Epidermal melanocyte (primary cell): Measurements from ENCODE around the gene CFHR5.
"Not testable (repeated sequence)": the region's sequence is repeated elsewhere in the genome, so short reads cannot be mapped to it uniquely, and the experiment has no call there.

Source experiments
- DNase-seq: peaks from one replicate; pipeline ENCODE4 v3.0.0; 2011; ENCODE audit warnings: low spot score; ENCODE audit not compliant: insufficient read length

CFHR5 gene

DNA sequence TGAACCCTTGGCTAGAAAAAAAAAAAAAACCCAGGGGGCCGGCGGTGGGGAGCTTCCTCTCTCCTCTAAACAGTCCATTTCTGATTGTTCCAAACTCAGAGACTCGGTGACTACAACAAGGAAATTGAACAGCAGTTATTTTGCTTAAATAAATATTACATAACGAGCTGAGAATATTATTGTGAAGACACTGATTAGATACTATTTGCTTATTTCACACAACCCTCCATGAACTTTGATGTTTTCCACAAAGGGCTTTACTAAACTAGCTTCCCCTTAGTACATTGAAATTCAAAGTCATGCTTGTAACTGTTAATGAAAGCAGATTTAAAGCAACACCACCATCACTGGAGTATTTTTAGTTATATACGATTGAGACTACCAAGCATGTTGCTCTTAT, at the start of gene CFHR5:
Gene CFHR5, plus strand, starts transcription at position 279 of the 400 bp plus-strand sequence. Its CDS starts 109 bp downstream, at position 388.
- no peak for DNase-seq

- not testable (repeated sequence) for DNase-seq
Measured at GRCh38 chr1:196932853-196933252, 44.5 kb upstream of the CFHR5 start.

DNA sequence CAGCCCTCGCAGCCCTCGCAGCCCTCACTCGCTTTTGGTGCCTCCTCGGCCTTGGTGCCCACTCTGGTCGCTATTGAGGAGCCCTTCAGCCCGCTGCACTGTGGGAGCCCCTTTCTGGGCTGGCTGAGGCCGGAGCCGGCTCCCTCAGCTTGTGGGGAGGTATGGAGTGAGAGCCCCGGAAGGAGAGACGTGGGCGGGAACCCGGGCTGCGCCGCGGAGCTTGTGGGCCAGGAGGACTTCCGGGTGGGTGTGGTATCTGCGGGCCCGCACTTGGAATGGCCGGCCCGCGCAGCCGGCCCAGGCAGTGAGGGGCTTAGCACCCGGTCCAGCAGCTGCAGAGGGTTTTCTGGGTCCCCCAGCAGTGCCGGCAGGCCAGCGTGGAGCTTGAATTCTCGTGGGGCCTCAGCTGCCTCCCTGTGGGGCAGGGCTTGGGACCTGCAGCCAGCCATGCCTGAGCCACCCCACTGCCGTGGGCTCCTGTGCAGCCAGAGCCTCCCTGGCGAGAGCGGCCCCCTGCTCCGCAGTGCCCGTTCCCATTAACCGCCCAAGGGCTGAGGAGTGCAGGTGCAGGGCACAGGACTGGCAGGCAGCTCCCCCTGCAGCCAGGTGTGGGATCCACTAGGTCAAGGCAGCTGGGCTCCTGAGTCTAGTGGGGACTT, 43.7 kb upstream of the CFHR5 start:
- no peak for DNase-seq

DNA sequence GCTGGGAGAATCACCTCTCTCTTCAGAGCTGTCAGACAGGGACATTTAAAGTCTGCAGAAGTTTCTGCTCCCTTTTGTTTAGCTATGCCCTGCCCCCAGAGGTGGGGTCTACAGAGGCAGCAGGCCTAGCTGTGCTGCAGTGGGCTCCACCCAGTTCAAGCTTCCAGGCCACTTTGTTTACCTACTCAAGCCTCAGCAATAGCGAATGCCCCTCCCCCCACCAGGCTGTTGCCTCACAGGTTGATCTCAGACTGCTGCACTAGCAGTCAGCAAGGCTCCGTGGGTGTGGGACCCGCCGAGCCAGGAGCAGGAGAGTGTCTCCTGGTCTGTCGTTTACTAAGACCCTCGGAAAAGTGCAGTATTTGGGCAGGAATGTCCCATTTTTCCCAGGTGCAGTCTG, 35.9 kb upstream of the CFHR5 start:
- not testable (repeated sequence) for DNase-seq

DNA sequence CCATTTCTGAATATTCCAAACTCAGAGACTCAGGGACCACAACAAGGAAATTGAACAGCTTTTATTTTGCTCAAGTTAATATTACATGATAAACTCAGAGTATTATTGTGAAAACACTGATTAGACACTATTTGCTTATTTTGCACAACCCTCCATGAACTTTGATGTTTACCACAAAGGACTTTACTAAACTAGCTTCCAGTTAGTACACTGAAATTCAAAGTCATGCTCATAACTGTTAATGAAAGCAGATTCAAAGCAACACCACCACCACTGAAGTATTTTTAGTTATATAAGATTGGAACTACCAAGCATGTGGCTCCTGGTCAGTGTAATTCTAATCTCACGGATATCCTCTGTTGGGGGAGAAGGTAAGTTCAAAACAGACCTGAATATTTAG, 33.8 kb upstream of the CFHR5 start, which contains the start of gene CFHR2:
Gene CFHR2, plus strand, starts transcription at position 171 of the 400 bp plus-strand sequence. Its CDS starts 143 bp downstream, at position 314.
- not testable (repeated sequence) for DNase-seq

DNA sequence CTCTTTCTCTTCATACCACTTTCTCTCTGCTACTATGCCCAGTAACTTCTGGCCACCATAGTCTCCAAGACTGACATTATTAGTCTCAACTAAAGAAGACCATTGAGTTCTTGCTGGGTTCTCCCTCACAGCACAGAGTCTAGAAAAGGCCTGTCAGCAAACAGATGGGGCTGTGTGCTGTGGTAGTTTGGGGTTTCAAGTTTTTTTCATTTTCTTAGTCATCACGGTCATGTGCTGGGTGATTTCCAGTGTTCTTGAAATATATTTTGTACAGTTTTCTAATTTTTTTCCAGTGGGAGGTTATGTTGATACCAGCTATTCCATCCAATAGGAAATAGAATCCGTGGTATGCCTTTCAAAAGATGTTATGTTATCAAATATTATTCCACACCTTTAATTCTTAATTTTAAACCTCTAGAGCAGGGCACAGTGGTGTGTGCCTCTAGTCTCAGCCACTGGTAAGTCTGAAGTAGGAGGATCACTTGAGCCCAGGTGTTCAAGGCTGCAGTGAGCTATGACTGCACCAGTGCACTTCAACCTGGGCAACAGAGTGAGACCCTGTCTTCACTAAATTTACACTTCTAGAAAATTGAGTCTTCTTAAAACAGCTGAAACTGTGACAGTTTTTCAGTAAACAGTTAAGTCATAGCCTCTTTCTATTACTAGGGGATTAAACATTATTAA, 25.5 kb upstream of the CFHR5 start:
- DNase-seq, result no peak

DNA sequence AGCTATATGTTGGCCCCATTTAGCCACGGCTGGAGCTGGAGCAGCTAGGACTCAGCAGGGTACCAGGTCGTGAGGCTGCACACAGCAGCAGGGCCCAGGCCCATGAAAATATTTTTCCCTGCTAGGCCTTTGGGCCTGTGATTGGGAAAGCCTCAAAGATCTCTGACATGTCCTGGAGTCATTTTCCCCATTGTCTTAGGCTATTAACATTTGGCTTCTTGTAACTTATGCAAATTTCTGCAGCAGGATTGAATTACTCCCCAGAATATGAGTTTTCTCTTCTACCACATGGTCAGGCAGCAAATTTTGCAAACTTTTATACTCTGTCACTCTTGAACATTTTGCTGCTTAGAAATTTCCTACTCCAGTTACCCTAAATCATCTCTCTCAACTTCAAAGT, 22.6 kb upstream of the CFHR5 start:
- DNase-seq, result no peak

- DNase-seq, result no peak
Measured at GRCh38 chr1:196955926-196956325, 21.4 kb upstream of the CFHR5 start.

DNA sequence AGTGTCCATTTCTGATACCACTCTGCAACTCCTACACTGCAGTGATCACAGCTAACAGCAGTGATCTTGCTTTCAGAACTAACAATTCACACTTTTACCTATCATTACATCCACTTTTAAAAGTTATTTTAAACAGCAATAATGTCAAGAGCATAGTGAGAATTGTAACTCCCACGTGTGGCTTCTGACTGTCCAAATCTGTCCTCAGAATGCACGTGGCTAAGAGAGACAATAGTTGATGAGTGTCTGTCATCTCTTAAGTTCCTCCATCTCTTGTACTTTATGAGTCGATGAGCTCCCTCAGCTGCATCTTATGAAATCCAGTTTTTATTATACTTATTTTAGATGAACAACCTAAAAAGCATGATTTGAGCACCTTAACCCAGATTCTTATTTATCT, 16.5 kb upstream of the CFHR5 start:
- no peak for DNase-seq

DNA sequence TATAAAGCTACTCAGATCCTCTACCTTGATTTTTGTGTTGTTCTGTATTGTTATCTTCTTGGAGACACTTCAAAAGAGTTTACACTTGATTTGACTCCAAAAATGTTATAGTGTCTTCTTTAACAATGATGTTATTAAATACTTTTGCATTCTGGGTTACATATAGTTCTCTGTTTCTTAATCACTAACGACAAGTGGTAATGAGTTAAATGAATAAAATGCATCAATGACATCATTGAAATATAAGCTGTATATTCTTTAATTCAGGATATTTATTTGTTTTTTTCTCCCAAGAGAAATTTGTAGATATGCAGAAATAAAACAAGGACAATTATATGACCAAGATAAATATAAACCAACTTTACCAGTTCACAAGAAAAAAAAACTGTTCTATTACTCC, 7.2 kb upstream of the CFHR5 start:
- DNase-seq, result no peak

DNA sequence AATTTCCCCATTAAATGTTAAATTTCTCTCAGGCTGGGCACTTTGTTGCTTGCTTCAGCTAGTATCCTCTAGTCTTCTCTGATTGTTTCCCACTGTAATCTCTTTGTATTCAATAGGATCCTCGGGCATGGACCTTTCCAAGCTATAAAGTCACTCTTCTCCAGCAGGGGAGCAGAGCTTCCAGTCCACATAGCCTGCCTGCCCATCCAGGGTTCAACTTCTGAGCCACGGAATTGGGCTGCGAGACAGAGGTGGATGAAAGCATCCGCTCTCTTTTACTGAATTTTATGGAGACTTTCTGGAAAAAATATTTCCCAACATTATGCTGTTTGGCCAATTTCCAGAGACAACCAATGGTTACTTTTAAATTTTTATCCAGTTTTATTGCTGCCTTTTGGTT, 1.1 kb upstream of the CFHR5 start:
- no peak for DNase-seq

DNA sequence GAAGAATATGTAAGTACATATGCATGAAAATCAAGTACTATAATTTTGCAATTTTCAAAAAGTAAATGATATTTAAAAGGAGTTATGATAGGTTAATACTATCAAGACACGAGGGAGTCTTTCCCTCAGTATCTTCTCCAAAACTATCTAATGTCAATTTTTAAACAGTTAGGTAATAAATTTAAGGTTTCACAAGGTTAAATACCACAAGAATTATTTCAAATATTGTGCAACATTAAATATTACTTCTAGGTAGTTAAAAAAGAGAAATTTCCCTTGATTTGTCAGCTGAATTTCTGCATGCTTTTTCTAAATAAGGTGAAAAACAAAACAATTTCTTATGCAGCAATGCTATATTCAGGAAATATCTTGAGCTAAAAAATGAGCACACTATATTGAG, 3.5 kb downstream of the CFHR5 start:
- DNase-seq, result no peak

DNA sequence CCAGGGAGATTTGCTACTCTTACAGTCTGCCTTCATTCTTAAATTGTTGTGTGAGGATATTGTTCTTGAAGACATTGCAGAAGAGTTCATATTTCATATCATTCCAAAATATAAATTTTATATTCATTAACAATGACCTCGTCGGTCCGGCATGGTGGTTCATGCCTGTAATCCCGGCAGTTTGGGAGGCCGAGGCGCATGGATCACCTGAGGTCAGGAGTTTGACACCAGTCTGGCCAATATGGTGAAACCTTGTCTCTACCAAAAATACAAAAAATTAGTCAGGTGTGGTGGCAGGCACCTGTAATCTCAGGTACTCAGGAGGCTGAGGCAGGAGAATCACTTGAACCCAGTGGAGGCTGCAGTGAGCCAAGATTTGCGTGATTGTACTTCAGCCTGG, 4.9 kb downstream of the CFHR5 start:
- not testable (repeated sequence) for DNase-seq

- not testable (repeated sequence) for DNase-seq
Measured at GRCh38 chr1:196991919-196992651, 14.7 kb downstream of the CFHR5 start.

DNA sequence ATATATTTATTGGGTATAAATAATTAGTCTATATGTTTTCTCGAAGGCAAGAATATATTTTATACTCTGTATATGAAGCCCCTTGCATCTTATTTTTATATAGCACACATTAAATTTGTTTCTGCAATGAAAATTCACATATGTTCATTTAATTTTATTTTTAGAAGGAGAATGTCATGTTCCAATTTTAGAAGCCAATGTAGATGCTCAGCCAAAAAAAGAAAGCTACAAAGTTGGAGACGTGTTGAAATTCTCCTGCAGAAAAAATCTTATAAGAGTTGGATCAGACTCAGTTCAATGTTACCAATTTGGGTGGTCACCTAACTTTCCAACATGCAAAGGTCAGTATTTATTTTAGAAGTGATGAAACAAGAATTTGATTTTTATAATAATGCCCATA, 16.6 kb downstream of the CFHR5 start:
- no peak for DNase-seq

GRCh38 chr1:196997423-196997822, 20.1 kb downstream of the CFHR5 start:
- no peak for DNase-seq

- DNase-seq, result no peak
Measured at GRCh38 chr1:197001828-197002227, 24.5 kb downstream of the CFHR5 start.

GRCh38 chr1:197003132-197003531, 25.8 kb downstream of the CFHR5 start:
- no peak for DNase-seq

GRCh38 chr1:197008861-197009260, 31.5 kb downstream of the CFHR5 start:
- DNase-seq, result no peak

- DNase-seq, result no peak
Measured at GRCh38 chr1:197011614-197012013, 34.3 kb downstream of the CFHR5 start.

GRCh38 chr1:197013234-197013633, 35.9 kb downstream of the CFHR5 start:
- DNase-seq, result no peak

DNA sequence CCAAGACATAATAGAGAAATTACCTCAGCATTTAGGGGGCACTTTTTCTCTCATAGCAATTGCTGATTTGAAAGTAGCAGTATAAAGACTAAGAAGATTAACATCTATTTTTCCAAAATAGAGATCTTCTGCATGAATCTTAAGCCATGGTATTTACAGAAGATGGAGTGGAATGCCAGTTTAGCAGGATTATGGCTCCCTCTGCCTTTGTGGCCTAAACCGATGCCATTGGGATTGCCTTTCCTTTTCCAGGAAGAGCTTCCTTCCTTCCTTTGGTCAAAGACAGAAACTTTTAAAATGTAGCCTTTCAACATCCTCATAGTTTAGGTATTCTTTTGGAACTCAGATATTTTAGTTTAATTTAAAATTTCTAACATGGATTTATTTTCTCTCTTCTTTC, 39.4 kb downstream of the CFHR5 start:
- DNase-seq, result no peak
